H1 (cell line): Measurements from ENCODE around the gene RGS2. TPM values are rescaled to one million over a fixed set of nuclear protein-coding genes. Genes with fewer than 3 reads are reported as not detected.

ENCODE experiments used
- CTCF ChIA-PET: fragments of 300-600 bp; sonication (Branson Sonifier 250); formaldehyde crosslinking; loops from one replicate; lab custom pipeline; 2021; ENCODE audit not compliant: partially characterized antibody; lab: Charles Lee
- POLR2A ChIA-PET: fragments of 300-600 bp; sonication (Branson Sonifier 250); formaldehyde crosslinking; loops from one replicate; lab custom pipeline; 2021; ENCODE audit warnings: inconsistent platforms; ENCODE audit not compliant: partially characterized antibody; lab: Charles Lee
- DNase-seq, 2 experiments: peaks; one replicate each; pipeline versions ENCODE4 v3.0.0 to v3.0.0-alpha.2; 2010 to 2022; ENCODE audit warnings: low spot score in 2 of 2, low read depth in 1 of 2, mixed read lengths in 1 of 2
- FAIRE-seq: peaks from 2 replicates; lab custom pipeline; 2011; peaks lifted over from hg19 to GRCh38; lab: Jason Lieb, UNC
- H2AFZ ChIP-seq: 2 replicates; pipeline ENCODE4 v1.8.1; 2012; ENCODE audit warnings: low read length, inconsistent platforms
- H2AK5ac ChIP-seq: 2 replicates; pipeline ENCODE4 v1.6.1; 2013; ENCODE audit warnings: low read depth, low read length
- H2BK120ac ChIP-seq: replicated peaks from 2 replicates; pipeline ENCODE3; 2013; ENCODE audit warnings: low read depth, low read length, inconsistent platforms
- H2BK12ac ChIP-seq: 2 replicates; pipeline ENCODE4 v1.6.1; 2013; ENCODE audit warnings: low read depth, low read length
- H2BK15ac ChIP-seq: 2 replicates; pipeline ENCODE4 v1.6.1; 2013; ENCODE audit warnings: low read length
- H2BK20ac ChIP-seq: 2 replicates; pipeline ENCODE4 v1.6.1; 2013; ENCODE audit warnings: low read length
- H2BK5ac ChIP-seq: 2 replicates; pipeline ENCODE4 v1.6.1; 2013; ENCODE audit warnings: low read depth, low read length
- H3K14ac ChIP-seq: 2 replicates; pipeline ENCODE4 v1.6.1; 2013; ENCODE audit warnings: inconsistent platforms; ENCODE audit not compliant: insufficient read length
- H3K18ac ChIP-seq: 2 replicates; pipeline ENCODE4 v1.6.1; 2013; ENCODE audit warnings: low read length; ENCODE audit errors: extremely low read depth
- H3K23ac ChIP-seq: 2 replicates; pipeline ENCODE4 v1.6.1; 2013; ENCODE audit warnings: inconsistent platforms; ENCODE audit not compliant: insufficient read length
- H3K23me2 ChIP-seq: 2 replicates; pipeline ENCODE4 v1.6.1; 2013; ENCODE audit warnings: low read depth, low read length
- H3K27ac ChIP-seq: 2 replicates; pipeline ENCODE4 v1.6.1; 2011; ENCODE audit warnings: low read depth, low read length, inconsistent platforms
- H3K27me3 ChIP-seq, 4 experiments: replicated peaks in 1 of 4; 1 replicate in 1 of 4; 2 replicates in 3 of 4; pipeline versions ENCODE4 v1.6.1 to v1.8.1; 2011 to 2013; ENCODE audit warnings: low read length in 3 of 4, mild to moderate bottlenecking in 3 of 4, inconsistent platforms in 2 of 4, mixed read lengths in 2 of 4, moderate library complexity in 1 of 4; ENCODE audit not compliant: control insufficient read depth in 3 of 4, insufficient read depth in 3 of 4; ENCODE audit errors: extremely low read depth in 1 of 4
- H3K36me3 ChIP-seq, 4 experiments: 2 replicates each; pipeline versions ENCODE4 v1.6.1 to v1.8.1; 2011 to 2013; ENCODE audit warnings: mild to moderate bottlenecking in 4 of 4, low read length in 3 of 4, moderate library complexity in 2 of 4, control low read depth in 1 of 4, inconsistent platforms in 1 of 4; ENCODE audit not compliant: insufficient read depth in 4 of 4, control insufficient read depth in 2 of 4
- H3K4ac ChIP-seq: replicated peaks from 2 replicates; pipeline ENCODE3; 2013; ENCODE audit warnings: low read length, low read depth, mixed read lengths, inconsistent platforms; ENCODE audit not compliant: insufficient read length
- H3K4me1 ChIP-seq, 4 experiments: replicated peaks in 1 of 4; 1 replicate in 1 of 4; 2 replicates in 3 of 4; pipeline versions ENCODE4 v1.6.1 to v1.8.1; 2011 to 2013; ENCODE audit warnings: low read length in 3 of 4, inconsistent platforms in 2 of 4, mixed read lengths in 1 of 4; ENCODE audit not compliant: insufficient read depth in 4 of 4, control insufficient read depth in 3 of 4
- H3K4me2 ChIP-seq, 2 experiments: 2 replicates each; pipeline versions ENCODE4 v1.6.1 to v1.8.1; 2011 to 2013; ENCODE audit warnings: low read depth in 2 of 2, low read length in 2 of 2, control low read depth in 1 of 2, inconsistent platforms in 1 of 2, mild to moderate bottlenecking in 1 of 2; ENCODE audit not compliant: insufficient read depth in 1 of 2
- H3K4me3 ChIP-seq, 4 experiments: fragments of 200-600, 300-600 bp in 1 of 4; sonication (generic), shearing (Covaris generic), sonication (Bioruptor Twin) in 1 of 4; 2 replicates each; pipeline versions ENCODE4 v1.5.1 to v1.8.1; 2011 to 2016; ENCODE audit warnings: low read length in 4 of 4, low read depth in 3 of 4, control low read depth in 2 of 4, inconsistent platforms in 2 of 4, mild to moderate bottlenecking in 2 of 4, mixed read lengths in 1 of 4, moderate library complexity in 1 of 4; ENCODE audit not compliant: insufficient read depth in 2 of 4; ENCODE audit errors: extremely low read depth in 1 of 4
- H3K56ac ChIP-seq: replicated peaks from 2 replicates; pipeline ENCODE3; 2013; ENCODE audit warnings: low read depth, mild to moderate bottlenecking, mixed read lengths, low read length, inconsistent platforms; ENCODE audit not compliant: insufficient read length
- H3K79me1 ChIP-seq: 2 replicates; pipeline ENCODE4 v1.6.1; 2013; ENCODE audit warnings: low read depth, low read length, control low read depth
- H3K79me2 ChIP-seq, 2 experiments: 2 replicates each; pipeline versions ENCODE4 v1.6.1 to v1.8.1; 2012 to 2013; ENCODE audit warnings: low read length in 2 of 2, mild to moderate bottlenecking in 2 of 2, inconsistent platforms in 1 of 2; ENCODE audit not compliant: insufficient read depth in 2 of 2, control insufficient read depth in 1 of 2
- H3K9ac ChIP-seq, 4 experiments: replicated peaks in 1 of 4; 1 replicate in 1 of 4; 2 replicates in 3 of 4; pipeline versions ENCODE4 v1.6.1 to v1.8.1; 2011 to 2013; ENCODE audit warnings: low read depth in 3 of 4, low read length in 3 of 4, control low read depth in 2 of 4, mild to moderate bottlenecking in 2 of 4, moderate library complexity in 2 of 4, inconsistent platforms in 1 of 4; ENCODE audit errors: extremely low read depth in 1 of 4
- H3K9me3 ChIP-seq, 2 experiments: 2 replicates each; pipeline versions ENCODE4 v1.6.1 to v1.8.1; 2012 to 2013; ENCODE audit warnings: mild to moderate bottlenecking in 2 of 2, moderate library complexity in 2 of 2, control low read depth in 1 of 2, inconsistent platforms in 1 of 2, low read depth in 1 of 2, low read length in 1 of 2, mixed read lengths in 1 of 2; ENCODE audit not compliant: insufficient read depth in 2 of 2
- H4K20me1 ChIP-seq, 2 experiments: replicated peaks in 1 of 2; 2 replicates each; pipeline versions ENCODE3 to v1.8.1; 2011 to 2013; ENCODE audit warnings: inconsistent platforms in 2 of 2, low read length in 2 of 2, mild to moderate bottlenecking in 1 of 2; ENCODE audit not compliant: insufficient read depth in 2 of 2, control insufficient read depth in 1 of 2
- H4K5ac ChIP-seq: 2 replicates; pipeline ENCODE4 v1.6.1; 2013; ENCODE audit warnings: low read length, low read depth, mixed read lengths, inconsistent platforms; ENCODE audit not compliant: insufficient read length
- H4K8ac ChIP-seq: 2 replicates; pipeline ENCODE4 v1.8.0; 2013; ENCODE audit warnings: mild to moderate bottlenecking, moderate library complexity, low read length, inconsistent platforms; ENCODE audit not compliant: insufficient read depth; ENCODE audit errors: extremely low read depth
- H4K91ac ChIP-seq: replicated peaks from 2 replicates; pipeline ENCODE3; 2013; ENCODE audit warnings: low read length, mixed read lengths, inconsistent platforms; ENCODE audit not compliant: insufficient read length
- CREB1 ChIP-seq: IDR thresholded peaks from 2 replicates; pipeline ENCODE4 v1.6.1; 2012; ENCODE audit warnings: inconsistent platforms
- CTCF ChIP-seq, 3 experiments: IDR thresholded peaks; 1 replicate in 2 of 3; 2 replicates in 1 of 3; pipeline versions ENCODE4 v1.5.1 to v1.6.1; 2011; ENCODE audit warnings: low read length in 3 of 3, mild to moderate bottlenecking in 3 of 3, inconsistent platforms in 2 of 3, low read depth in 1 of 3, moderate library complexity in 1 of 3; ENCODE audit not compliant: insufficient read depth in 1 of 3; ENCODE audit errors: control extremely low read depth in 1 of 3
- PHF8 ChIP-seq: fragments of 200-600 bp; sonication (generic); conservative IDR thresholded peaks from 2 replicates; pipeline ENCODE4 v1.7.1; 2012; ENCODE audit warnings: low read depth, mild to moderate bottlenecking, inconsistent platforms, low read length, moderate library complexity
- POU5F1 ChIP-seq: IDR thresholded peaks from 2 replicates; pipeline ENCODE4 v1.6.1; 2011; ENCODE audit warnings: low read depth, mild to moderate bottlenecking, low read length, moderate library complexity
- TAF7 ChIP-seq: optimal IDR thresholded peaks from 2 replicates; pipeline ENCODE3; 2011; ENCODE audit warnings: low read depth, mild to moderate bottlenecking, inconsistent platforms, low read length, moderate library complexity, borderline replicate concordance
- polyA plus RNA-seq, 7 experiments: library from polyadenylated mRNA; depleted of rRNA in 3 of 7; stranded (reverse) in 5 of 7; unstranded in 2 of 7; fragments of >200 nt in 5 of 7; fragments of 200-250 nt in 2 of 7; gene quantifications; 1 replicate in 5 of 7; 2 replicates in 1 of 7; 4 replicates in 1 of 7; pipeline versions ENCODE4 v1.2.1 to v1.2.3, GENCODE V29; 2011 to 2013; ENCODE audit warnings: missing spikeins in 2 of 7, mixed read lengths in 2 of 7
- total RNA-seq: library from RNA; stranded (reverse); fragmentation: NEBNext Ultra II Directional; extraction: Animal tissue kit (Norgen Biotek cat#: 25700); gene quantifications from 2 replicates; pipeline ENCODE4 v1.2.1, GENCODE V29; 2021

Gene RGS2
- total and polyA plus RNA-seq, 2 of the 8 experiments (the other 6 are each of a cell fraction or from before 2014, with no cell fraction given) = 9.1 to 17.0 TPM

GRCh38 chr1:192803501-192803900 lies 5.3 kb upstream of the RGS2 start:
- H3K14ac ChIP-seq = no peak overlapping the region
- H2BK20ac ChIP-seq = no peak overlapping the region
- no peaks in the 10 kb centered on the region for H3K79me1 ChIP-seq
- H4K91ac ChIP-seq = no peak overlapping the region
- H3K56ac ChIP-seq = no peak overlapping the region
- H4K8ac ChIP-seq = no peak overlapping the region
- no peak overlapping the region for H3K4ac ChIP-seq
- H3K27me3 ChIP-seq = no peaks in the 10 kb centered on the region; a peak in 3 of 7 replicates
- no peaks in the 10 kb centered on the region for H3K79me2 ChIP-seq
- H3K36me3 ChIP-seq = no peaks in the 10 kb centered on the region
- no peak overlapping the region for H2BK12ac ChIP-seq
- peaks cover 0 to 7% (median 3%) of the 10 kb centered on the region in 4 experiments; a peak in 3 of 7 replicates for H3K4me1 ChIP-seq
- no peak overlapping the region for H3K4me2 ChIP-seq
- no peak overlapping the region for H2BK15ac ChIP-seq
- 0 out of 2 replicates have a peak overlapping the region, but pooled peaks have one; percentile 50 for H2AFZ ChIP-seq
- no peak overlapping the region for H3K27ac ChIP-seq
- H3K23ac ChIP-seq = no peak overlapping the region
- no peak overlapping the region for H3K9ac ChIP-seq
- TF ChIP-seq POU5F1 (no peak), TAF7 (no peak), PHF8 (no peak), CREB1 (no peak), CTCF (IDR thresholded peaks at IDR 0.05; ENCODE audit: control extremely low read depth in 1 of 3, insufficient read depth in 1 of 3, low read depth in 1 of 3, low read length in 3 of 3) (no peak)
- no peak overlapping the region for H4K5ac ChIP-seq
- H3K9me3 ChIP-seq = no peaks in the 10 kb centered on the region
- no peak overlapping the region for H2BK5ac ChIP-seq
- no peak overlapping the region for H3K18ac ChIP-seq
- POLR2A ChIA-PET = no interaction called here
- no peak overlapping the region for H2AK5ac ChIP-seq
- H2BK120ac ChIP-seq = no peak overlapping the region
- CTCF ChIA-PET = interaction anchor here (0.8 to 2.5 kb wide), 7 partner anchors 10 to 329 kb away, joined by 3 to 8 read pairs (median 4); no protein-coding TSS in a partner anchor
- FAIRE-seq = no peak
- no peak overlapping the region for H3K4me3 ChIP-seq
- no peaks in the 10 kb centered on the region for H4K20me1 ChIP-seq
- no peak for DNase-seq
- 0 out of 2 replicates have a peak, but pooled peaks cover 3% of the 10 kb centered on the region for H3K23me2 ChIP-seq
